ENCODE results near the gene SERPINF2. TPM values are rescaled to one million over a fixed set of nuclear protein-coding genes. Genes with fewer than 3 reads are reported as not detected.

Gene SERPINF2
- total and polyA plus RNA-seq, 5 donors from 2014 or later: 0.69 TPM; not detected in 4

DNA sequence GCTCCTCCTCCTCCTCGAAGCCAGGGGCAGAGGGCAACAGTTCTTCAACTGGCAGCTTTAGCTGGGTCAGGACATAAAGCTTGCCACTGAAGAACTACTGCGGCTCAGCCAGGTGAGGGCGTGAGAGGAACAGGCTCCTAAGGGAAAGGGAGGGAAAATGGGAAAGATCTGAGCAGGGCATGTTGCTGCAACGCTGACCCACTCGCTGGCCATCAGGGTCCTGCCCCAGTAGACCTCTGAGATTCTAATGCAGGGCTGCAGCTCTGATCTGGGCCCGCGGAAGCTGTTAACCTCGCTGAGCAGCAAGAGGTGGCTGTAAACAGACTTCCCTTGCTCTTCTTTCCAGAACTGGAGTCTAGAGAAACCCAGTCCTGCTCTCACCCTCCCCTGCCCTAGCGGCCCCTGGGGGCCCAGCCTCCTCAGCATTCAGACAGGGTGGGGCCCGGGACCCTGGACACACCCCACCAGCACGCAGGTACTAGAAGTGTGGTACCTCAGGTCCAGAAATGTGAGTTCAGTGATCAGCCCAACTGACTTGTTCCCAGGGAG lies 28.7 kb upstream of the SERPINF2 start:
- no peak for DNase-seq
- Histone ChIP-seq H3K4me1 (ENCODE audit: control insufficient read depth, insufficient read depth, low read length, poor library complexity, severe bottlenecking) (peaks cover 51% of the 10 kb centered on the region), H3K36me3 (ENCODE audit: control insufficient read depth, insufficient read depth, low read length) (no peaks in the 10 kb centered on the region), H3K27ac (ENCODE audit: insufficient read depth, low read length, poor library complexity, severe bottlenecking) (no peak overlapping the region), H3K4me3 (ENCODE audit: low read depth, low read length) (no peak overlapping the region), H3K27me3 (ENCODE audit: control insufficient read depth, insufficient read depth, low read length) (no peaks in the 10 kb centered on the region), H3K9me3 (ENCODE audit: control insufficient read depth in 2 of 2, low read length in 2 of 2) (no peaks in the 10 kb centered on the region)
- peak overlapping the region in 1 of 3 donors; percentile 42 for H3K27ac Mint-ChIP-seq
- peaks cover 0 to 47% (median 10%) of the 10 kb centered on the region in 4 donors for H3K4me1 Mint-ChIP-seq
- peaks cover 27% of the 10 kb centered on the region for H3K27me3 Mint-ChIP-seq
- H3K9me3 Mint-ChIP-seq: no peaks in the 10 kb centered on the region
- H3K36me3 Mint-ChIP-seq: no peaks in the 10 kb centered on the region
- no peak for ATAC-seq (ENCODE audit: low read depth in 2 of 2)
- peak overlapping the region; percentile 53 to 91 (median 70) for H3K4me3 Mint-ChIP-seq

DNA sequence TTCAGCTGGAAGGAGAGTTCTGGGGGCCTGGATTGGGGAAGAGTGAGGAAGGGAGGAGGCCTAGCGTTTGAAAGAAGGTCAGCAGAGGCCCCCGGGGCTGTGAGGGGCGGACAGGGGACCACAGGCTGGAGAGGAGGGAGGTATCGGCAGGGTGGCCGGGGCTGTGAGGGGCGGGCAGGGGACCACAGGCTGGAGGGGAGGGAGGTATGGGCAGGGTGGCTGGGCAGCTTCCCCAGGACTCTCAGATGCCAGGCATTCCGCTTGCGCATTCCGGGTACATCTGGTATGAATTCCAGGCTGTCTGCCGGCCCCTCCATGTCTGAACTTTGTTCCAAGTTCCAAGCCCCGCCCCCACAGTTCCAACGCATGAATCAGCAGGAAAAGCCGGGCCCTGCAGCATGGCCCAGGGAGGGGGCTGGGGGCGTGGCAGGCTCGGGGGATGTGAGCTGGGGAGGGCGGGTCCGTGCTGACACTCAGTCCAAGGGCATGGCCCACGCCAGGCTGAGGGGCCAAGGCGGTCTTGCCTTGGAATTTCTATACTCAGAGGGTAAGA lies 28.2 kb upstream of the SERPINF2 start:
- Histone ChIP-seq H3K4me1 (ENCODE audit: control insufficient read depth, insufficient read depth, low read length, poor library complexity, severe bottlenecking) (peaks cover 49% of the 10 kb centered on the region), H3K27me3 (ENCODE audit: control insufficient read depth, insufficient read depth, low read length) (no peaks in the 10 kb centered on the region), H3K36me3 (ENCODE audit: control insufficient read depth, insufficient read depth, low read length) (no peaks in the 10 kb centered on the region), H3K27ac (ENCODE audit: insufficient read depth, low read length, poor library complexity, severe bottlenecking) (no peak overlapping the region), H3K4me3 (ENCODE audit: low read depth, low read length) (no peak overlapping the region), H3K9me3 (ENCODE audit: control insufficient read depth in 2 of 2, low read length in 2 of 2) (no peaks in the 10 kb centered on the region)
- H3K27me3 Mint-ChIP-seq: peaks cover 26% of the 10 kb centered on the region
- no peaks in the 10 kb centered on the region for H3K9me3 Mint-ChIP-seq
- ATAC-seq (ENCODE audit: low read depth in 2 of 2) (no peak), DNase-seq (no peak)
- no peaks in the 10 kb centered on the region for H3K36me3 Mint-ChIP-seq
- peaks cover 0 to 44% (median 10%) of the 10 kb centered on the region in 4 donors for H3K4me1 Mint-ChIP-seq
- H3K4me3 Mint-ChIP-seq: peak overlapping the region; percentile 64 to 91 (median 72)
- peak overlapping the region in 1 of 3 donors; percentile 42 for H3K27ac Mint-ChIP-seq

DNA sequence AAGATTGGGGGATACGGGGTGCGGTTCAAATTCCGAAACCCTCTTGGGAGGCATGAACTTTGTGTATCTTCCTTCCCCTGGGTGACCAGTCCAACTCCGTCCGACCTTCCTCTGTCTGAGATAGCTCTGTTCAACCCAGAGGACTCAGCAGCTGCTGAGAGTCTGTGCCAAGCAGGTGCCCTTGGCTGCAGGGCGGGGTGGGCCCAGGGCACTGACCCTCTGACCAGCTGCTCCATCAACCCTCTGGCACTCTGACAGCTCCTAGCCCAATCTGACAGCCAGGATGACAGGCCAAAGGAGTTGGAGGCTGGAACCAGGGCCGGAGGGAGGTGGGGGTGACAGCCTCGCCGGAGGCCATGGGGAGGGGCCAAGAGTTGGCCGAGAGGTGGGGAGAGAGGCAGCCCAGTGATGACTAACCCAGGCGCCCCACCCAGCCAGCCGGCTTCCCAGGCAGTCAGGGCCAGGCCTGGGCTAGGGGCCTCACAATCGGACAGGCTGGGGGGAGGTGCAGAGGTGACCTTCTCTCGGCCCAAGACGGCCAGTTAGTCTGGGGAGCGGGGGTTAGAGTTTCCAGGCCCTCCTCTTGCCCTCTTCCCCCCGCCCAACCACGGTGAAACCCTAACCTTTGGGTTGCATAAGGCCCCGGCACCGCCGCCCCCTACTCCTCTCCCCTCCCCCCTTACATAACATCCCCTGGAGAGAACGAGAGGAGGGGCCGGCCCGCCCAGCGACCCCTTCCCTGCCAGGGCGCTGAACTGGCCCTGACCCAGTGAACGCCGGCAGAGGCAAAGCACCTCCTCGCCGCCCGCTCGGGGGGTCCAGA lies 27.5 kb upstream of the SERPINF2 start:
- no peaks in the 10 kb centered on the region for H3K9me3 Mint-ChIP-seq
- H3K4me1 Mint-ChIP-seq: peaks cover 0 to 44% (median 10%) of the 10 kb centered on the region in 4 donors
- peak overlapping the region; percentile 63 for H3K27ac ChIP-seq (ENCODE audit: insufficient read depth, low read length, poor library complexity, severe bottlenecking)
- H3K4me1 ChIP-seq (ENCODE audit: control insufficient read depth, insufficient read depth, low read length, poor library complexity, severe bottlenecking): peaks cover 42% of the 10 kb centered on the region
- H3K4me3 Mint-ChIP-seq: peak overlapping the region; percentile 20 to 81 (median 67)
- ATAC-seq (ENCODE audit: low read depth in 2 of 2) (no peak), DNase-seq (peak in 1 of 3 donors; percentile 57)
- H3K27me3 Mint-ChIP-seq: peaks cover 26% of the 10 kb centered on the region
- no peaks in the 10 kb centered on the region for H3K9me3 ChIP-seq (ENCODE audit: control insufficient read depth in 2 of 2, low read length in 2 of 2)
- no peaks in the 10 kb centered on the region for H3K27me3 ChIP-seq (ENCODE audit: control insufficient read depth, insufficient read depth, low read length)
- H3K36me3 ChIP-seq (ENCODE audit: control insufficient read depth, insufficient read depth, low read length): no peaks in the 10 kb centered on the region
- H3K4me3 ChIP-seq (ENCODE audit: low read depth, low read length): no peak overlapping the region
- H3K27ac Mint-ChIP-seq: peak overlapping the region in 1 of 3 donors; percentile 51
- H3K36me3 Mint-ChIP-seq: no peaks in the 10 kb centered on the region

DNA sequence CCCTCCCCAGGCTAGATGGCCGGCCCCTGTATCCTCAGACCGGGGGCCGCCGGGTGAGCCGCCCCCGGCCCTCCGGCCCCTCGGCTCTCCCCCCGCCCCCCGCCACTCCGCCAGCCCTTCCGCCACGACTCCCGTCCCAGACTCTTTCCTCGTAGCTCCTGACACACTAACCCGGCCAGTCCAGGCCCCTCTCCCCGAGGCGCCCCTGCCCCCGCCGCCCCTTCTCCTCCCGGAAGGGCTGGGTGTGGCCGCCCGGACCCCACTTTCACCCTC lies 26.9 kb upstream of the SERPINF2 start:
- H3K4me1 ChIP-seq (ENCODE audit: control insufficient read depth, insufficient read depth, low read length, poor library complexity, severe bottlenecking): peaks cover 39% of the 10 kb centered on the region
- H3K4me1 Mint-ChIP-seq: peaks cover 2 to 44% (median 12%) of the 10 kb centered on the region in 4 donors
- peak overlapping the region; percentile 63 for H3K27ac ChIP-seq (ENCODE audit: insufficient read depth, low read length, poor library complexity, severe bottlenecking)
- H3K36me3 ChIP-seq (ENCODE audit: control insufficient read depth, insufficient read depth, low read length): no peaks in the 10 kb centered on the region
- H3K27me3 Mint-ChIP-seq: peaks cover 23% of the 10 kb centered on the region
- no peaks in the 10 kb centered on the region for H3K27me3 ChIP-seq (ENCODE audit: control insufficient read depth, insufficient read depth, low read length)
- peak overlapping the region in 2 of 3 donors; percentile 85 to 96 for H3K27ac Mint-ChIP-seq
- H3K9me3 ChIP-seq (ENCODE audit: control insufficient read depth in 2 of 2, low read length in 2 of 2): no peaks in the 10 kb centered on the region
- H3K9me3 Mint-ChIP-seq: no peaks in the 10 kb centered on the region
- DNase-seq (no peak), ATAC-seq (ENCODE audit: low read depth in 2 of 2) (no peak)
- no peak overlapping the region for H3K4me3 ChIP-seq (ENCODE audit: low read depth, low read length)
- no peaks in the 10 kb centered on the region for H3K36me3 Mint-ChIP-seq
- peak overlapping the region; percentile 94 to 96 (median 94) for H3K4me3 Mint-ChIP-seq

DNA sequence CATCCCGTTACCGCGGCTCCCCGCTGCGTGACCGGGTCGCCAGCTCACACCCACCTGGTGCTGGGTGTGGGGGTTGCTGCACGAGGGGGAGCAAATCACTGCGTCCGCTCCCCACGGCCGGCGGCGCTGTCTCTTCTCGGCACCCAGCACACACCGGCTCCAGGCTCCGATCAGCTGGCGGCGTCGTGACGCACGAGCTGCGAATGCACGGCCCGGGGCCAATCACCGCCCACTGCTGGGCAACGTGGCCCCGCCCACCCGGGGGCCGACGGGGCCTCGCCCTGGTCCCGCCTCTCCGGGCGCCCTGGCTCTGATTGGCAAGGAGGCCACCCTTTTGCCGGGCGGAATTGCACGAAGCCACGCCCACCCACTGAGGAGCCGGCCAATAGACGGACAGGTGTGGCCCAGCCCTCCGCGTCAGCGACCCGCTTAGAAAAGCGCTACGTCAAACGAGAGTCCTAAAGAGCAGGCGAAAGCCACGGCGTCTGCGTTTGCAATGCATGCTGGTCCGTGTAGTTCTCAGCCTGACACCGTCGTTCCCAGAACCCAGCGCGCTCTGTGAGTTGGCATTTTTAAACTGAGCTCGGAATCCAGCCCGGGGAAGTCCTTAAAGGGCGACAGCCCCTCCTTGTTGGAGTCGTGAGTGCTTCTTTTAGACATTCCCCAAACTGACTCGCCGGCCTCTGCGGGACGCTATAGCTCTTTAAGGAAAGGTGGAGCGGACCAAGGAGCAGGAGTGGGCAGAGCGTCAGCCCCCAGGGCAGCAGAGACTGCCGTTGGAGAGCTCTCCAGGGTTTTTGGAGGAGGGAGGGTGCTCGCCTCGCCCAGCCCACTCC lies 26.4 kb upstream of the SERPINF2 start:
- no peaks in the 10 kb centered on the region for H3K27me3 ChIP-seq (ENCODE audit: control insufficient read depth, insufficient read depth, low read length)
- DNase-seq (peak; percentile 100), ATAC-seq (ENCODE audit: low read depth in 2 of 2) (peak; percentile 86 to 88)
- Mint-ChIP-seq H3K36me3 (no peaks in the 10 kb centered on the region), H3K4me1 (peaks cover 5 to 42% (median 14%) of the 10 kb centered on the region in 4 donors), H3K9me3 (no peaks in the 10 kb centered on the region), H3K4me3 (peak overlapping the region; percentile 94 to 96 (median 94)), H3K27me3 (peaks cover 18% of the 10 kb centered on the region), H3K27ac (peak overlapping the region; percentile 96 to 98 (median 96))
- no peaks in the 10 kb centered on the region for H3K9me3 ChIP-seq (ENCODE audit: control insufficient read depth in 2 of 2, low read length in 2 of 2)
- H3K27ac ChIP-seq (ENCODE audit: insufficient read depth, low read length, poor library complexity, severe bottlenecking): peak overlapping the region; percentile 95
- peak overlapping the region; percentile 92 for H3K4me3 ChIP-seq (ENCODE audit: low read depth, low read length)
- no peaks in the 10 kb centered on the region for H3K36me3 ChIP-seq (ENCODE audit: control insufficient read depth, insufficient read depth, low read length)
- H3K4me1 ChIP-seq (ENCODE audit: control insufficient read depth, insufficient read depth, low read length, poor library complexity, severe bottlenecking): peaks cover 39% of the 10 kb centered on the region

DNA sequence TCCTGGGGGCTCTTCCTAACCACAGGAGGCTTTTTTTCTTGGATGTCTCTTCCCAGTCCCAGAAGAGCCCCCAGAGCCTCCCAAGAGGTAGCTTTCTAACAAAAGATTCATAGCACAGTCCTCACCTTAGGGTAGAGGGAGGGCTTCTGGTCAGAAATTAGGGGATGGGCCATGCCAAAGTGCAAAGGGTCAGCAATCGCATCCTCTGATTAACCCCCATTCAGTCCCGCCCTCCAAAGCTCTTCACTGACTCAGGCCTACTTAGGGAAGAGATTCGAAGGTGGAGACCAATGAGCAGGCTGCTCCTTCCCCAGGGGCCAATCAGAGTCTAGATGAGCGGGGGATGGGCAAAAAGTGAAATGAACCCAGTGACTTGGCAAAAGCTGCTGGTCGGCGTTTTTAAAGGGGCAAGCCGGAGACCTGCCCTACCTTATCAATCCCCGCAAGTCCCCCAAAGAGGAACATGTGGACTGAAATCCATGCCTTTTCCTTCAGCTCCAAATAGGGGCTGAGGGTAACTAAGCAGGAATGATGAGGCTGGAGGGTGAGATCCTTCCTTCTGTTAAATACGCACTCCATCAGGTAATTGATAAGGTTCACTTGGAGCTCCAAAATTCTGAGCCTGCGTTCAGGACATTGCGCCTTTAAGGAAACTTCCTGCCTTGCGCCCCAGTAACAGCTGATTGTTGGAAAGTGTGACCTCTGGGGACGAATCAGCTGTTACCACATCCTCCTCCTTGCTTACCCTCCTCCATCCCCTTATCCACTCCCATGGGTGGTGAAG lies 25.6 kb upstream of the SERPINF2 start:
- DNase-seq (peak; percentile 78 to 98 (median 82)), ATAC-seq (ENCODE audit: low read depth in 2 of 2) (peak; percentile 34 to 37)
- Mint-ChIP-seq H3K4me1 (peaks cover 5 to 37% (median 12%) of the 10 kb centered on the region in 4 donors), H3K36me3 (no peaks in the 10 kb centered on the region), H3K4me3 (peak overlapping the region; percentile 94 to 96 (median 94)), H3K27ac (peak overlapping the region; percentile 96 to 98 (median 96)), H3K27me3 (peaks cover 13% of the 10 kb centered on the region), H3K9me3 (no peaks in the 10 kb centered on the region)
- Histone ChIP-seq H3K9me3 (ENCODE audit: control insufficient read depth in 2 of 2, low read length in 2 of 2) (no peaks in the 10 kb centered on the region), H3K4me3 (ENCODE audit: low read depth, low read length) (peak overlapping the region; percentile 92), H3K27me3 (ENCODE audit: control insufficient read depth, insufficient read depth, low read length) (no peaks in the 10 kb centered on the region), H3K4me1 (ENCODE audit: control insufficient read depth, insufficient read depth, low read length, poor library complexity, severe bottlenecking) (peaks cover 39% of the 10 kb centered on the region), H3K27ac (ENCODE audit: insufficient read depth, low read length, poor library complexity, severe bottlenecking) (peak overlapping the region; percentile 95), H3K36me3 (ENCODE audit: control insufficient read depth, insufficient read depth, low read length) (no peaks in the 10 kb centered on the region)
